Psoas muscle (tissue), 8 donors: ENCODE data around the gene HTR3B. TPM values are rescaled to one million over a fixed set of nuclear protein-coding genes. Genes with fewer than 3 reads are reported as not detected.

Experiments
- ATAC-seq, 4 donors: fragments of 200-7000 bp; cut with Tn5 transposase; one replicate each; pipeline ENCODE4 v1.9.1; 2020; ENCODE audit warnings: moderate library complexity in 3 of 4, mild to moderate bottlenecking in 2 of 4
- DNase-seq, 2 donors: peaks; one replicate each; pipeline ENCODE4 v3.0.0-alpha.2; 2020
- H3K27ac ChIP-seq: fragments of 200-600 bp; one replicate; pipeline ENCODE4 v1.8.0; 2022
- H3K27me3 ChIP-seq, 3 donors: fragments of 200-600 bp in 1 of 3; one replicate each; pipeline versions ENCODE4 v1.6.1 to v1.8.0; 2013 to 2022; ENCODE audit warnings: low read length in 2 of 3, mild to moderate bottlenecking in 2 of 3, moderate library complexity in 1 of 3; ENCODE audit not compliant: insufficient read depth in 3 of 3
- H3K36me3 ChIP-seq, 2 donors: fragments of 200-600 bp in 1 of 2; one replicate each; pipeline versions ENCODE4 v1.6.1 to v1.8.0; 2013 to 2022; ENCODE audit warnings: low read depth in 1 of 2, mild to moderate bottlenecking in 1 of 2, moderate library complexity in 1 of 2; ENCODE audit not compliant: insufficient read depth in 1 of 2
- H3K4me1 ChIP-seq: fragments of 200-600 bp; one replicate; pipeline ENCODE4 v1.8.0; 2022
- H3K4me3 ChIP-seq: fragments of 200-600 bp; one replicate; pipeline ENCODE4 v1.8.0; 2022; ENCODE audit warnings: mild to moderate bottlenecking
- H3K9me3 ChIP-seq: fragments of 200-600 bp; one replicate; pipeline ENCODE4 v1.8.0; 2022
- CTCF ChIP-seq: fragments of 200-600 bp; IDR thresholded peaks from one replicate; pipeline ENCODE4 v1.8.0; 2022; ENCODE audit warnings: antibody characterized with exemption
- WGBS, 3 donors: extraction: QIAGEN DNeasy Blood & Tissue Kit; methylation state at CpG; one replicate each; pipeline versions ENCODE4 v1.1.6 to v1.1.7; 2013; 5-methylcytosine and 5-hydroxymethylcytosine counted together
- intact Hi-C, 2 donors: fragments of 100-400 bp; cut with DNase I; formaldehyde crosslinking; loops; one replicate each; pipeline versions ENCODE4 v1.11.0 to v1.14.2; 2022
- polyA plus RNA-seq, 3 donors: library from polyadenylated mRNA; stranded (reverse); fragments of 200-250 nt; gene quantifications; one replicate each; pipeline ENCODE4 v1.2.3, GENCODE V29; 2013
- total RNA-seq, 4 donors: library from RNA; stranded (reverse); fragmentation: NEBNext Ultra II Directional in 2 of 4; extraction: Animal tissue kit (Norgen Biotek cat#: 25700) in 2 of 4; gene quantifications; one replicate each; pipeline versions ENCODE4 v1.2.1 to v1.2.4, GENCODE V29; 2021 to 2023
- donor health status: healthy with polysubstance abuse.
- donor health status: DM: no; HTN: no; CAD: no; lungs with moderate emphysema.
- donor health status: Bipolar disorder and iron deficiency.
- donor health status: healthy.
- donor health status: DM: yes; HTN: yes; CAD: no.
- donor health status: DM: no; HTN: no; CAD: no.
- donor health status: DM: no; HTN: no; CAD: no.
- donor health status: DM: yes; HTN: yes; CAD: no.

The HTR3B gene
- total and polyA plus RNA-seq, 7 donors = 0.01 TPM; not detected in 6

GRCh38 chr11:113979431-113979830 lies 74.8 kb downstream of the HTR3B start:
- no peaks in the 10 kb centered on the region for H3K36me3 ChIP-seq
- WGBS, 3 donors = 14 to 16% (median 15%) methylated on average over 1 of the region's 1 CpG
- H3K4me1 ChIP-seq = peaks cover 8% of the 10 kb centered on the region
- intact Hi-C loops = loop anchor here in 1 of 2 donors (5.0 kb wide), 1 partner anchor 82 kb away; no protein-coding TSS in a partner anchor
- ATAC-seq (no peak), DNase-seq (no peak)
- H3K27ac ChIP-seq = no peak overlapping the region
- H3K27me3 ChIP-seq = peaks cover 0 to 13% (median 6%) of the 10 kb centered on the region in 3 donors
- TF ChIP-seq CTCF = no peak
- no peaks in the 10 kb centered on the region for H3K9me3 ChIP-seq
- no peak overlapping the region for H3K4me3 ChIP-seq

- ATAC-seq = no peak
- TF ChIP-seq CTCF = no peak
- intact Hi-C loops = no loop called here
Measured at GRCh38 chr11:113980785-113981184, 76.2 kb downstream of the HTR3B start.

DNA sequence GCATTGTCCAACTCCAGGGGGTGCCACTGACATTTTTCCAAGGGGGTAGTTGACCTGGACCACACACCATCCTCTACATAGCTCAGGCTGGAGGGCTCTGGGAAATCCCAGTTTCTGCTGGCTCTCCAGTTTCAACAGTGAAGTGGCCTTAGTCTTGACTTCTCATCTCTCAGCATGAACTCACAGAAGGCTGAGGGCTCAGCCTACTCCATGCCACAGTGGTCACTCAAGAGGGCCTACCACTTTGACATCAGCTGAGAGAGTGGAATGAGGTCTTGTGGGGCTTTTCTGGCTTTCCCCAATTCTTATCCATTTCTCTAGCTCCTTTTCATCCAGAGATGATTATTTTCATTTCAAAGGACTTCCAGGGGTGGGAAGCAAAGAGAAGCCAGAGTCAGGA lies 77.7 kb downstream of the HTR3B start:
- no peak for ATAC-seq
- no peak overlapping the region for H3K27ac ChIP-seq
- no peaks in the 10 kb centered on the region for H3K9me3 ChIP-seq
- H3K27me3 ChIP-seq = peaks cover 0 to 13% (median 10%) of the 10 kb centered on the region in 3 donors
- intact Hi-C loops = no loop called here
- no peaks in the 10 kb centered on the region for H3K4me1 ChIP-seq
- TF ChIP-seq CTCF = no peak
- H3K4me3 ChIP-seq = no peak overlapping the region
- DNase-seq = no peak
- H3K36me3 ChIP-seq = no peaks in the 10 kb centered on the region

More at GRCh38 chr11:113980785-113981184, 76.2 kb downstream of the HTR3B start:
- 69 to 77% (median 72%) methylated on average over 6 of the region's 6 CpGs for WGBS, 3 donors
- no peak overlapping the region for H3K4me3 ChIP-seq
- H3K4me1 ChIP-seq = no peaks in the 10 kb centered on the region
- H3K27ac ChIP-seq = no peak overlapping the region
- no peaks in the 10 kb centered on the region for H3K9me3 ChIP-seq
- no peaks in the 10 kb centered on the region for H3K36me3 ChIP-seq
- peaks cover 0 to 13% (median 6%) of the 10 kb centered on the region in 3 donors for H3K27me3 ChIP-seq
- DNase-seq = no peak

DNA sequence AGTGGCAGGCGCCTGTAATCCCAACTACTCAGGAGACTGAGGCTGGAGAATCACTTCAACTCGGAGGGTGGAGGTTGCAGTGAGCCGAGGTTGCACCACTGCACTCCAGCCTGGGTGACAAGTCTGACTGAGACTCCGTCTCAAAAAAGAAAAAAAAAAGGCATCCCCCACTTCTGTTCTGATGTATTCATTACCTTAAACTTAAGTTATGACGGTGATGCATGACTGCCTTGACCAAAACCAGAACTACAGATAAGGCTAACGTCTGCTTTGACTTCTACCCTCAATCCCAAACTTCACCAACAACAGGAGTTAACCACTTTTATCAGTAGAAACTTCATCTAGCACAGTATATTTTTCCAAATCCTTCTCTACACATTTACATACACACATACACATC lies 80.2 kb downstream of the HTR3B start:
- no peaks in the 10 kb centered on the region for H3K36me3 ChIP-seq
- peaks cover 0 to 8% (median 7%) of the 10 kb centered on the region in 3 donors for H3K27me3 ChIP-seq
- H3K4me3 ChIP-seq = no peak overlapping the region
- no peaks in the 10 kb centered on the region for H3K4me1 ChIP-seq
- intact Hi-C loops = no loop called here
- H3K27ac ChIP-seq = no peak overlapping the region
- TF ChIP-seq CTCF = no peak
- no peaks in the 10 kb centered on the region for H3K9me3 ChIP-seq
- DNase-seq (no peak), ATAC-seq (no peak)
- WGBS, 3 donors = 69 to 80% (median 74%) methylated on average over 5 to 6 of the region's 6 CpGs

- ATAC-seq = no peak
- H3K4me1 ChIP-seq = no peaks in the 10 kb centered on the region
- H3K27ac ChIP-seq = no peak overlapping the region
- intact Hi-C loops = no loop called here
- no peak for TF ChIP-seq CTCF
- H3K36me3 ChIP-seq = no peaks in the 10 kb centered on the region
- H3K27me3 ChIP-seq = peaks cover 0 to 9% (median 7%) of the 10 kb centered on the region in 3 donors
- H3K9me3 ChIP-seq = no peaks in the 10 kb centered on the region
- no peak for DNase-seq
- H3K4me3 ChIP-seq = no peak overlapping the region
- WGBS, 3 donors = 81 to 84% (median 84%) methylated on average over 4 of the region's 4 CpGs
Measured at GRCh38 chr11:113985906-113986305, 81.3 kb downstream of the HTR3B start.
